Measurements from ENCODE around the gene NACC2. TPM values are rescaled to one million over a fixed set of nuclear protein-coding genes. Genes with fewer than 3 reads are reported as not detected.

The NACC2 gene
- total RNA-seq, 2 donors from 2014 or later: 8.4 to 13.7 TPM

GRCh38 chr9:136111910-136112309 is 16.8 kb upstream of the NACC2 start:
- Mint-ChIP-seq H3K9me3 (no peaks in the 10 kb centered on the region), H3K27me3 (ENCODE audit: low read depth) (no peaks in the 10 kb centered on the region), H3K4me1 (ENCODE audit: low read depth) (peaks cover 77% of the 10 kb centered on the region), H3K4me3 (peak overlapping the region; percentile 69 to 89), H3K27ac (peak overlapping the region; percentile 90), H3K36me3 (ENCODE audit: insufficient read depth in 2 of 2) (peaks cover 0 to 9% of the 10 kb centered on the region in 2 donors)
- no peak for ATAC-seq (replicated peaks in 1 of 2)
- DNase-seq: no peak

- peak overlapping the region; percentile 90 for H3K27ac Mint-ChIP-seq
- H3K36me3 Mint-ChIP-seq (ENCODE audit: insufficient read depth in 2 of 2): peaks cover 0 to 6% of the 10 kb centered on the region in 2 donors
- no peak for DNase-seq
- H3K4me3 Mint-ChIP-seq: peak overlapping the region; percentile 69 to 89
- no peaks in the 10 kb centered on the region for H3K27me3 Mint-ChIP-seq (ENCODE audit: low read depth)
- no peaks in the 10 kb centered on the region for H3K9me3 Mint-ChIP-seq
- ATAC-seq (replicated peaks in 1 of 2): no peak
- peaks cover 85% of the 10 kb centered on the region for H3K4me1 Mint-ChIP-seq (ENCODE audit: low read depth)
Measured at GRCh38 chr9:136111190-136111589, 16.1 kb upstream of the NACC2 start.

GRCh38 chr9:136110082-136111061 is 15.3 kb upstream of the NACC2 start:
- Mint-ChIP-seq H3K36me3 (ENCODE audit: insufficient read depth in 2 of 2) (peaks cover 0 to 6% of the 10 kb centered on the region in 2 donors), H3K4me1 (ENCODE audit: low read depth) (peaks cover 90% of the 10 kb centered on the region), H3K4me3 (peak overlapping the region; percentile 88 to 89), H3K27ac (no peak overlapping the region), H3K9me3 (no peaks in the 10 kb centered on the region), H3K27me3 (ENCODE audit: low read depth) (no peaks in the 10 kb centered on the region)
- DNase-seq (peak; percentile 54 to 55), ATAC-seq (replicated peaks in 1 of 2) (peak; percentile 2 to 14)

- H3K4me1 Mint-ChIP-seq (ENCODE audit: low read depth): peaks cover 82% of the 10 kb centered on the region
Measured at GRCh38 chr9:136109351-136110081, 14.4 kb upstream of the NACC2 start.

GRCh38 chr9:136108648-136109266 is 13.7 kb upstream of the NACC2 start:
- no peaks in the 10 kb centered on the region for H3K9me3 Mint-ChIP-seq
- peaks cover 74% of the 10 kb centered on the region for H3K4me1 Mint-ChIP-seq (ENCODE audit: low read depth)
- H3K36me3 Mint-ChIP-seq (ENCODE audit: insufficient read depth in 2 of 2): peaks cover 0 to 6% of the 10 kb centered on the region in 2 donors
- ATAC-seq (replicated peaks in 1 of 2): no peak
- peak overlapping the region; percentile 89 for H3K27ac Mint-ChIP-seq
- no peak for DNase-seq
- peak overlapping the region; percentile 88 to 89 for H3K4me3 Mint-ChIP-seq
- H3K27me3 Mint-ChIP-seq (ENCODE audit: low read depth): no peaks in the 10 kb centered on the region

More at GRCh38 chr9:136109351-136110081, 14.4 kb upstream of the NACC2 start:
- peak overlapping the region; percentile 88 to 89 for H3K4me3 Mint-ChIP-seq
- peaks cover 0 to 6% of the 10 kb centered on the region in 2 donors for H3K36me3 Mint-ChIP-seq (ENCODE audit: insufficient read depth in 2 of 2)
- H3K27ac Mint-ChIP-seq: peak overlapping the region; percentile 18
- H3K27me3 Mint-ChIP-seq (ENCODE audit: low read depth): no peaks in the 10 kb centered on the region
- DNase-seq (peak; percentile 96 to 99), ATAC-seq (replicated peaks in 1 of 2) (peak; percentile 91 to 92)
- H3K9me3 Mint-ChIP-seq: no peaks in the 10 kb centered on the region

- peaks cover 0 to 6% of the 10 kb centered on the region in 2 donors for H3K36me3 Mint-ChIP-seq (ENCODE audit: insufficient read depth in 2 of 2)
- no peak for ATAC-seq (replicated peaks in 1 of 2)
- no peaks in the 10 kb centered on the region for H3K27me3 Mint-ChIP-seq (ENCODE audit: low read depth)
- H3K27ac Mint-ChIP-seq: peak overlapping the region; percentile 91
- H3K4me3 Mint-ChIP-seq: peak overlapping the region; percentile 89
- DNase-seq: no peak
- no peaks in the 10 kb centered on the region for H3K9me3 Mint-ChIP-seq
- peaks cover 67% of the 10 kb centered on the region for H3K4me1 Mint-ChIP-seq (ENCODE audit: low read depth)
Measured at GRCh38 chr9:136107953-136108647, 13.0 kb upstream of the NACC2 start.

- ATAC-seq (replicated peaks in 1 of 2) (peak; percentile 11 to 27), DNase-seq (peak; percentile 60 to 65)
- Mint-ChIP-seq H3K27ac (peak overlapping the region; percentile 91), H3K9me3 (no peaks in the 10 kb centered on the region), H3K4me1 (ENCODE audit: low read depth) (peaks cover 60% of the 10 kb centered on the region), H3K4me3 (peak overlapping the region; percentile 89), H3K36me3 (ENCODE audit: insufficient read depth in 2 of 2) (peaks cover 0 to 6% of the 10 kb centered on the region in 2 donors), H3K27me3 (ENCODE audit: low read depth) (no peaks in the 10 kb centered on the region)
Measured at GRCh38 chr9:136107155-136107952, 12.3 kb upstream of the NACC2 start.

- no peaks in the 10 kb centered on the region for H3K27me3 Mint-ChIP-seq (ENCODE audit: low read depth)
- ATAC-seq (replicated peaks in 1 of 2) (no peak), DNase-seq (no peak)
- no peaks in the 10 kb centered on the region for H3K9me3 Mint-ChIP-seq
- H3K4me3 Mint-ChIP-seq: peak overlapping the region in 1 of 2 donors; percentile 89
- no peak overlapping the region for H3K27ac Mint-ChIP-seq
- peaks cover 0 to 3% of the 10 kb centered on the region in 2 donors for H3K36me3 Mint-ChIP-seq (ENCODE audit: insufficient read depth in 2 of 2)
- H3K4me1 Mint-ChIP-seq (ENCODE audit: low read depth): peaks cover 42% of the 10 kb centered on the region
Measured at GRCh38 chr9:136105398-136106135, 10.5 kb upstream of the NACC2 start.

GRCh38 chr9:136104916-136105315 is 9.8 kb upstream of the NACC2 start:
- no peak for ATAC-seq (replicated peaks in 1 of 2)
- Mint-ChIP-seq H3K9me3 (no peaks in the 10 kb centered on the region), H3K27ac (no peak overlapping the region), H3K36me3 (ENCODE audit: insufficient read depth in 2 of 2) (peaks cover 0 to 3% of the 10 kb centered on the region in 2 donors), H3K4me1 (ENCODE audit: low read depth) (peaks cover 36% of the 10 kb centered on the region), H3K4me3 (no peak overlapping the region), H3K27me3 (ENCODE audit: low read depth) (no peaks in the 10 kb centered on the region)
- no peak for DNase-seq

GRCh38 chr9:136104488-136104800 is 9.4 kb upstream of the NACC2 start:
- DNase-seq (no peak), ATAC-seq (replicated peaks in 1 of 2) (no peak)
- H3K9me3 Mint-ChIP-seq: no peaks in the 10 kb centered on the region
- H3K4me3 Mint-ChIP-seq: no peak overlapping the region
- H3K4me1 Mint-ChIP-seq (ENCODE audit: low read depth): peaks cover 34% of the 10 kb centered on the region
- H3K36me3 Mint-ChIP-seq (ENCODE audit: insufficient read depth in 2 of 2): peaks cover 0 to 3% of the 10 kb centered on the region in 2 donors
- no peaks in the 10 kb centered on the region for H3K27me3 Mint-ChIP-seq (ENCODE audit: low read depth)
- no peak overlapping the region for H3K27ac Mint-ChIP-seq

GRCh38 chr9:136103651-136104487 is 8.8 kb upstream of the NACC2 start:
- Mint-ChIP-seq H3K27me3 (ENCODE audit: low read depth) (no peaks in the 10 kb centered on the region), H3K9me3 (no peaks in the 10 kb centered on the region), H3K4me3 (no peak overlapping the region), H3K4me1 (ENCODE audit: low read depth) (peaks cover 36% of the 10 kb centered on the region), H3K36me3 (ENCODE audit: insufficient read depth in 2 of 2) (peaks cover 0 to 3% of the 10 kb centered on the region in 2 donors), H3K27ac (no peak overlapping the region)
- no peak for ATAC-seq (replicated peaks in 1 of 2)
- no peak for DNase-seq
